ENCODE data around the gene TMC4.

GRCh38 chr19:54208784-54209057, 35.8 kb upstream of the TMC4 start:
- TF ChIP-seq EP300 (IDR thresholded peaks at IDR 0.05; ENCODE audit: borderline replicate concordance) = no peak
- TF ChIP-seq NFIC (IDR thresholded peaks at IDR 0.05) = no peak
- no peak for TF ChIP-seq FOXM1 (IDR thresholded peaks at IDR 0.05; ENCODE audit: borderline replicate concordance, low read depth)
- TF ChIP-seq CREB1 (IDR thresholded peaks at IDR 0.05; ENCODE audit: low read depth) = no peak
- no peak for TF ChIP-seq RAD21 (IDR thresholded peaks at IDR 0.05; ENCODE audit: low read depth)
- TF ChIP-seq MAX (IDR thresholded peaks at IDR 0.05) = no peak
- TF ChIP-seq TCF12 (IDR thresholded peaks at IDR 0.05; ENCODE audit: low read depth) = no peak
- no peak for TF ChIP-seq YY1 (IDR thresholded peaks at IDR 0.05; ENCODE audit: low read depth)
- TF ChIP-seq CEBPB (IDR thresholded peaks at IDR 0.05) = no peak
- no peak for TF ChIP-seq TEAD4 (IDR thresholded peaks at IDR 0.05)
- TF ChIP-seq USF1 (IDR thresholded peaks at IDR 0.05) = no peak
- no peak for TF ChIP-seq REST (IDR thresholded peaks at IDR 0.05; ENCODE audit: low read depth)

All from Ishikawa (cell line).